ENCODE data around the gene KY.

GRCh38 chr3:134598763-134599545 is 51.9 kb downstream of the KY start:
- TF ChIP-seq CTCF (IDR thresholded peaks at IDR 0.05; ENCODE audit: control extremely low read depth in 1 of 3, insufficient read depth in 1 of 3, low read depth in 1 of 3, low read length in 3 of 3): no peak
- TF ChIP-seq SUZ12 (IDR thresholded peaks at IDR 0.05; ENCODE audit: low read length): no peak
- TF ChIP-seq SP1 (IDR thresholded peaks at IDR 0.05; ENCODE audit: low read depth, low read length): no peak
- TF ChIP-seq POLR2A (IDR thresholded peaks at IDR 0.05; ENCODE audit: control extremely low read depth in 1 of 2, low read depth in 2 of 2, low read length in 2 of 2): no peak
- no peak for TF ChIP-seq SIN3A (conservative IDR thresholded peaks at IDR 0.05 in 1 of 2, IDR thresholded peaks at IDR 0.05 in 1 of 2; ENCODE audit: low read depth in 1 of 2, low read length in 2 of 2)
- no peak for TF ChIP-seq CEBPB (IDR thresholded peaks at IDR 0.05; ENCODE audit: low read depth, low read length)
- no peak for TF ChIP-seq SRF (IDR thresholded peaks at IDR 0.05; ENCODE audit: low read depth, low read length)
- TF ChIP-seq, protein P1, sequence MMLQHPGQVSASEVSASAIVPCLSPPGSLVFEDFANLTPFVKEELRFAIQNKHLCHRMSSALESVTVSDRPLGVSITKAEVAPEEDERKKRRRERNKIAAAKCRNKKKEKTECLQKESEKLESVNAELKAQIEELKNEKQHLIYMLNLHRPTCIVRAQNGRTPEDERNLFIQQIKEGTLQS (IDR thresholded peaks at IDR 0.05; ENCODE audit: insufficient read depth, low read depth, low read length): no peak
- TF ChIP-seq NRF1 (IDR thresholded peaks at IDR 0.05; ENCODE audit: low read depth, low read length): no peak
- TF ChIP-seq YY1 (IDR thresholded peaks at IDR 0.05; ENCODE audit: low read depth, low read length): no peak

All from H1 (cell line).